Neural progenitor cell (in vitro differentiated cells): ENCODE data around the gene RRH. TPM values are rescaled to one million over a fixed set of nuclear protein-coding genes. Genes with fewer than 3 reads are reported as not detected.

Experiments
- DNase-seq: peaks from one replicate; pipeline ENCODE4 v3.0.0-alpha.2; 2016; ENCODE audit warnings: low spot score
- H2AFZ ChIP-seq: fragments of 200-600 bp; sonication (generic); replicated peaks from 2 replicates; pipeline ENCODE4 v1.6.1; 2016; ENCODE audit warnings: antibody characterized with exemption
- H3F3A ChIP-seq: fragments of 200-600 bp; sonication (generic); 2 replicates; pipeline ENCODE4 v1.6.1; 2016; ENCODE audit warnings: antibody characterized with exemption, low read depth
- H3K27ac ChIP-seq: fragments of 200-600 bp; sonication (generic); 2 replicates; pipeline ENCODE4 v1.5.1; 2016; ENCODE audit warnings: mild to moderate bottlenecking
- H3K27me3 ChIP-seq: fragments of 200-600 bp; sonication (generic); 2 replicates; pipeline ENCODE4 v1.6.1; 2016; ENCODE audit warnings: mild to moderate bottlenecking, moderate library complexity
- H3K36me3 ChIP-seq: fragments of 200-600 bp; sonication (generic); 2 replicates; pipeline ENCODE4 v1.5.1; 2016
- H3K4me1 ChIP-seq: fragments of 200-600 bp; sonication (generic); 2 replicates; pipeline ENCODE4 v1.6.1; 2016; ENCODE audit warnings: mixed run types
- H3K4me2 ChIP-seq: fragments of 200-600 bp; sonication (generic); 2 replicates; pipeline ENCODE4 v1.6.1; 2016
- H3K4me3 ChIP-seq: fragments of 200-600 bp; sonication (generic); 2 replicates; pipeline ENCODE4 v1.5.1; 2016
- H3K79me2 ChIP-seq: fragments of 200-600 bp; sonication (generic); 2 replicates; pipeline ENCODE4 v1.6.1; 2016; ENCODE audit warnings: low read depth
- H3K9ac ChIP-seq: fragments of 200-600 bp; sonication (generic); 2 replicates; pipeline ENCODE4 v1.6.1; 2016
- H3K9me3 ChIP-seq: fragments of 200-600 bp; sonication (generic); 2 replicates; pipeline ENCODE4 v1.5.1; 2016; ENCODE audit warnings: low read depth
- H4K20me1 ChIP-seq: fragments of 200-600 bp; sonication (generic); 2 replicates; pipeline ENCODE4 v1.6.1; 2016; ENCODE audit warnings: low read depth
- H3K27ac Mint-ChIP-seq: 3 replicates; pipeline ENCODE4 v1.8.0; 2021; ENCODE audit warnings: mixed read lengths
- H3K27me3 Mint-ChIP-seq: 2 replicates; pipeline ENCODE4 v1.8.0; 2022; ENCODE audit warnings: low read depth, mild to moderate bottlenecking, inconsistent platforms, moderate library complexity, mixed read lengths; ENCODE audit not compliant: insufficient read depth
- H3K36me3 Mint-ChIP-seq: 3 replicates; pipeline ENCODE4 v1.8.0; 2021; ENCODE audit warnings: mixed read lengths
- H3K4me1 Mint-ChIP-seq: 3 replicates; pipeline ENCODE4 v1.8.0; 2021; ENCODE audit warnings: mixed read lengths
- H3K4me3 Mint-ChIP-seq: 3 replicates; pipeline ENCODE4 v1.8.0; 2021; ENCODE audit warnings: mild to moderate bottlenecking, moderate library complexity, mixed read lengths
- H3K9me3 Mint-ChIP-seq: 3 replicates; pipeline ENCODE4 v1.8.0; 2020; ENCODE audit warnings: mixed read lengths
- CTCF ChIP-seq: fragments of 200-600 bp; sonication (generic); IDR thresholded peaks from 2 replicates; pipeline ENCODE4 v1.5.1; 2017; ENCODE audit warnings: antibody characterized with exemption, mild to moderate bottlenecking
- EZH2 ChIP-seq: fragments of 200-600 bp; sonication (generic); IDR thresholded peaks from 2 replicates; pipeline ENCODE4 v1.6.1; 2017; ENCODE audit warnings: antibody characterized with exemption, mild to moderate bottlenecking, moderate library complexity
- EZH2phosphoT487 ChIP-seq: fragments of 200-600 bp; sonication (generic); IDR thresholded peaks from 2 replicates; pipeline ENCODE4 v1.6.1; 2017; ENCODE audit warnings: antibody characterized with exemption
- total RNA-seq: library from RNA; depleted of rRNA; stranded (reverse); fragments of >200 nt; gene quantifications from 2 replicates; pipeline ENCODE4 v1.2.3, GENCODE V29; 2015; ENCODE audit warnings: low replicate concordance

RRH gene
- total RNA-seq, 1 donor from 2014 or later, result not detected

- H3K27me3 Mint-ChIP-seq, result no peaks in the 10 kb centered on the region
- Histone ChIP-seq H4K20me1 (no peaks in the 10 kb centered on the region), H3K4me1 (no peaks in the 10 kb centered on the region), H3K4me2 (no peak overlapping the region), H2AFZ (no peak overlapping the region), H3K27me3 (no peaks in the 10 kb centered on the region), H3K9ac (no peak overlapping the region), H3K4me3 (no peak overlapping the region), H3F3A (no peaks in the 10 kb centered on the region), H3K36me3 (no peaks in the 10 kb centered on the region), H3K27ac (no peak overlapping the region), H3K9me3 (no peaks in the 10 kb centered on the region), H3K79me2 (no peaks in the 10 kb centered on the region)
- no peak overlapping the region for H3K27ac Mint-ChIP-seq
- no peaks in the 10 kb centered on the region for H3K9me3 Mint-ChIP-seq
- TF ChIP-seq EZH2phosphoT487 (no peak), CTCF (no peak), EZH2 (no peak)
- H3K4me3 Mint-ChIP-seq, result no peak overlapping the region
- no peaks in the 10 kb centered on the region for H3K36me3 Mint-ChIP-seq
- no peak for DNase-seq
- H3K4me1 Mint-ChIP-seq, result no peaks in the 10 kb centered on the region
These were observed 58.5 kb downstream of the RRH start for GRCh38 chr4:109886303-109886702.

GRCh38 chr4:109887071-109887470 lies 59.3 kb downstream of the RRH start:
- H3K9ac ChIP-seq, result no peak overlapping the region
- H3K4me2 ChIP-seq, result no peak overlapping the region
- H4K20me1 ChIP-seq, result no peaks in the 10 kb centered on the region
- no peak overlapping the region for H3K4me3 ChIP-seq
- no peak overlapping the region for H3K27ac ChIP-seq
- H3K4me3 Mint-ChIP-seq, result no peak overlapping the region
- no peak for TF ChIP-seq EZH2phosphoT487
- no peak for TF ChIP-seq EZH2
- no peak for TF ChIP-seq CTCF
- H3K36me3 Mint-ChIP-seq, result no peaks in the 10 kb centered on the region
- H3K36me3 ChIP-seq, result no peaks in the 10 kb centered on the region
- peak overlapping the region; percentile 82 for H2AFZ ChIP-seq
- no peaks in the 10 kb centered on the region for H3K4me1 ChIP-seq
- H3K27me3 Mint-ChIP-seq, result no peaks in the 10 kb centered on the region
- H3K27me3 ChIP-seq, result no peaks in the 10 kb centered on the region
- H3K79me2 ChIP-seq, result no peaks in the 10 kb centered on the region
- H3K4me1 Mint-ChIP-seq, result no peaks in the 10 kb centered on the region
- H3K27ac Mint-ChIP-seq, result no peak overlapping the region
- no peaks in the 10 kb centered on the region for H3F3A ChIP-seq
- DNase-seq, result no peak
- H3K9me3 ChIP-seq, result no peaks in the 10 kb centered on the region
- H3K9me3 Mint-ChIP-seq, result no peaks in the 10 kb centered on the region

- Mint-ChIP-seq H3K9me3 (no peaks in the 10 kb centered on the region), H3K4me1 (no peaks in the 10 kb centered on the region), H3K27me3 (no peaks in the 10 kb centered on the region), H3K27ac (no peak overlapping the region), H3K4me3 (no peak overlapping the region), H3K36me3 (no peaks in the 10 kb centered on the region)
- Histone ChIP-seq H3F3A (no peaks in the 10 kb centered on the region), H4K20me1 (no peaks in the 10 kb centered on the region), H3K9ac (no peak overlapping the region), H3K9me3 (no peaks in the 10 kb centered on the region), H3K4me2 (no peak overlapping the region), H2AFZ (no peak overlapping the region), H3K36me3 (no peaks in the 10 kb centered on the region), H3K27ac (no peak overlapping the region), H3K27me3 (no peaks in the 10 kb centered on the region), H3K4me3 (no peak overlapping the region), H3K79me2 (no peaks in the 10 kb centered on the region), H3K4me1 (no peaks in the 10 kb centered on the region)
- no peak for DNase-seq
- TF ChIP-seq CTCF (no peak), EZH2 (no peak), EZH2phosphoT487 (no peak)
These were observed 62.3 kb downstream of the RRH start for GRCh38 chr4:109890076-109890475.

Other genes starting within 250 kb of the RRH start
- gene CASP6, start 124.5 kb upstream of the RRH start, total RNA-seq, result 33.0 and 37.2 TPM in 2 replicates
- 8.1 and 17.8 TPM in 2 replicates for gene PLA2G12A, start 97.9 kb upstream of the RRH start, total RNA-seq
- not detected in 2 replicates for gene CFI, start 26.0 kb upstream of the RRH start, total RNA-seq
- 7.8 and 10.2 TPM in 2 replicates for gene GAR1, start 12.2 kb upstream of the RRH start, total RNA-seq
- gene LRIT3, start 20.1 kb downstream of the RRH start, total RNA-seq, result 0.09 and 0.15 TPM in 2 replicates
- gene EGF, start 84.9 kb downstream of the RRH start, total RNA-seq, result 6.2 and 6.6 TPM in 2 replicates